ENCODE measurements around the gene PPIG.

GRCh38 chr2:169590804-169591203 lies 6.7 kb downstream of the PPIG start:
- TF ChIP-seq POLR2AphosphoS5 (IDR thresholded peaks at IDR 0.05) (no peak), CTCF (IDR thresholded peaks at IDR 0.05) (no peak), POLR2A (IDR thresholded peaks at IDR 0.05) (no peak)

Measured in stomach (tissue), 4 donors.